Panc1 (cell line): ENCODE results near the gene CEP192.

Source experiments
- TF ChIP-seq, protein P1 (sequence below), 2 experiments: IDR thresholded peaks; 2 replicates each; pipeline ENCODE4 v1.6.1; 2011 to 2012; ENCODE audit warnings: low read depth in 2 of 2, control low read depth in 1 of 2, low read length in 1 of 2, mild to moderate bottlenecking in 1 of 2, moderate library complexity in 1 of 2; ENCODE audit not compliant: insufficient read depth in 1 of 2
- TF ChIP-seq, protein P2 (sequence below): fragments of 450-650 bp; IDR thresholded peaks from 2 replicates; pipeline ENCODE4 v1.5.1; 2017; ENCODE audit warnings: mild to moderate bottlenecking

DNA sequence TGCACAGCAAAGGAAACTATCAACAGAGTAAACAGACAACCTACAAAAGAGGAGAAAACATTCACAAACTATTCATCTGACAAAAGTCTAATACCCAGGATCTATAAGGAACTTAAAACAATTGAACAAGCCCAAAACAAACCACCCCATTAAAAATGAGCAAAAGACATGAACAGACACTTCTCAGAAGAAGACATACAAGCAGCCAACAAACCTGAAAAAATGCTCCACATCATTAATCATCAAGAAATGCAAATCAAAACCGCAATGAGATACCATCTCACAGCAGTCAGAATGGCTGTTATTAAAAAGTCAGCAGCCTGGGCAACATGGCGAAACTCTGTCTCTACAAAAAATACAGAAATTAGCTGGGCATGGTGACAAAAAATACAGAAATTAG is 117.2 kb downstream of the CEP192 start:
- TF ChIP-seq, protein P1, sequence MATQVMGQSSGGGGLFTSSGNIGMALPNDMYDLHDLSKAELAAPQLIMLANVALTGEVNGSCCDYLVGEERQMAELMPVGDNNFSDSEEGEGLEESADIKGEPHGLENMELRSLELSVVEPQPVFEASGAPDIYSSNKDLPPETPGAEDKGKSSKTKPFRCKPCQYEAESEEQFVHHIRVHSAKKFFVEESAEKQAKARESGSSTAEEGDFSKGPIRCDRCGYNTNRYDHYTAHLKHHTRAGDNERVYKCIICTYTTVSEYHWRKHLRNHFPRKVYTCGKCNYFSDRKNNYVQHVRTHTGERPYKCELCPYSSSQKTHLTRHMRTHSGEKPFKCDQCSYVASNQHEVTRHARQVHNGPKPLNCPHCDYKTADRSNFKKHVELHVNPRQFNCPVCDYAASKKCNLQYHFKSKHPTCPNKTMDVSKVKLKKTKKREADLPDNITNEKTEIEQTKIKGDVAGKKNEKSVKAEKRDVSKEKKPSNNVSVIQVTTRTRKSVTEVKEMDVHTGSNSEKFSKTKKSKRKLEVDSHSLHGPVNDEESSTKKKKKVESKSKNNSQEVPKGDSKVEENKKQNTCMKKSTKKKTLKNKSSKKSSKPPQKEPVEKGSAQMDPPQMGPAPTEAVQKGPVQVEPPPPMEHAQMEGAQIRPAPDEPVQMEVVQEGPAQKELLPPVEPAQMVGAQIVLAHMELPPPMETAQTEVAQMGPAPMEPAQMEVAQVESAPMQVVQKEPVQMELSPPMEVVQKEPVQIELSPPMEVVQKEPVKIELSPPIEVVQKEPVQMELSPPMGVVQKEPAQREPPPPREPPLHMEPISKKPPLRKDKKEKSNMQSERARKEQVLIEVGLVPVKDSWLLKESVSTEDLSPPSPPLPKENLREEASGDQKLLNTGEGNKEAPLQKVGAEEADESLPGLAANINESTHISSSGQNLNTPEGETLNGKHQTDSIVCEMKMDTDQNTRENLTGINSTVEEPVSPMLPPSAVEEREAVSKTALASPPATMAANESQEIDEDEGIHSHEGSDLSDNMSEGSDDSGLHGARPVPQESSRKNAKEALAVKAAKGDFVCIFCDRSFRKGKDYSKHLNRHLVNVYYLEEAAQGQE (IDR thresholded peaks at IDR 0.05; ENCODE audit: insufficient read depth in 1 of 2, low read depth in 2 of 2, low read length in 1 of 2): no peak
- TF ChIP-seq, protein P2, sequence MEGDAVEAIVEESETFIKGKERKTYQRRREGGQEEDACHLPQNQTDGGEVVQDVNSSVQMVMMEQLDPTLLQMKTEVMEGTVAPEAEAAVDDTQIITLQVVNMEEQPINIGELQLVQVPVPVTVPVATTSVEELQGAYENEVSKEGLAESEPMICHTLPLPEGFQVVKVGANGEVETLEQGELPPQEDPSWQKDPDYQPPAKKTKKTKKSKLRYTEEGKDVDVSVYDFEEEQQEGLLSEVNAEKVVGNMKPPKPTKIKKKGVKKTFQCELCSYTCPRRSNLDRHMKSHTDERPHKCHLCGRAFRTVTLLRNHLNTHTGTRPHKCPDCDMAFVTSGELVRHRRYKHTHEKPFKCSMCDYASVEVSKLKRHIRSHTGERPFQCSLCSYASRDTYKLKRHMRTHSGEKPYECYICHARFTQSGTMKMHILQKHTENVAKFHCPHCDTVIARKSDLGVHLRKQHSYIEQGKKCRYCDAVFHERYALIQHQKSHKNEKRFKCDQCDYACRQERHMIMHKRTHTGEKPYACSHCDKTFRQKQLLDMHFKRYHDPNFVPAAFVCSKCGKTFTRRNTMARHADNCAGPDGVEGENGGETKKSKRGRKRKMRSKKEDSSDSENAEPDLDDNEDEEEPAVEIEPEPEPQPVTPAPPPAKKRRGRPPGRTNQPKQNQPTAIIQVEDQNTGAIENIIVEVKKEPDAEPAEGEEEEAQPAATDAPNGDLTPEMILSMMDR: no peak
